GM23248 (cell line): ENCODE measurements around the gene DCDC2. TPM values are rescaled to one million over a fixed set of nuclear protein-coding genes. Genes with fewer than 3 reads are reported as not detected.

Source experiments
- DNase-seq: peaks from one replicate; pipeline ENCODE4 v3.0.0-alpha.2; 2015
- H2AFZ ChIP-seq: fragments of 200-600 bp; sonication (generic); 2 replicates; pipeline ENCODE4 v1.6.1; 2016; ENCODE audit warnings: antibody characterized with exemption
- H3F3A ChIP-seq: fragments of 200-600 bp; sonication (generic); 2 replicates; pipeline ENCODE4 v1.6.1; 2016; ENCODE audit warnings: mild to moderate bottlenecking, antibody characterized with exemption, mixed run types; ENCODE audit not compliant: insufficient read depth
- H3K27ac ChIP-seq: fragments of 200-600 bp; sonication (generic); 2 replicates; pipeline ENCODE4 v1.5.1; 2016; ENCODE audit warnings: mild to moderate bottlenecking
- H3K27me3 ChIP-seq: fragments of 200-600 bp; sonication (generic); replicated peaks from 2 replicates; pipeline ENCODE4 v1.6.1; 2016; ENCODE audit warnings: mild to moderate bottlenecking; ENCODE audit not compliant: insufficient read depth
- H3K36me3 ChIP-seq: fragments of 200-600 bp; sonication (generic); 2 replicates; pipeline ENCODE4 v1.6.1; 2016; ENCODE audit warnings: low read depth, mild to moderate bottlenecking
- H3K4me1 ChIP-seq: fragments of 200-600 bp; sonication (generic); 2 replicates; pipeline ENCODE4 v1.6.1; 2016; ENCODE audit warnings: mild to moderate bottlenecking; ENCODE audit not compliant: insufficient read depth
- H3K4me2 ChIP-seq: fragments of 200-600 bp; sonication (generic); one replicate; pipeline ENCODE4 v1.6.1; 2016; ENCODE audit warnings: mild to moderate bottlenecking; ENCODE audit not compliant: unreplicated experiment
- H3K4me3 ChIP-seq: fragments of 200-600 bp; sonication (generic); 2 replicates; pipeline ENCODE4 v1.5.1; 2016; ENCODE audit warnings: mild to moderate bottlenecking
- H3K79me2 ChIP-seq: fragments of 200-600 bp; sonication (generic); 2 replicates; pipeline ENCODE4 v1.6.1; 2016; ENCODE audit warnings: mild to moderate bottlenecking; ENCODE audit not compliant: insufficient read depth
- H3K9ac ChIP-seq: fragments of 200-600 bp; sonication (generic); 2 replicates; pipeline ENCODE4 v1.6.1; 2016; ENCODE audit warnings: mild to moderate bottlenecking
- H3K9me2 ChIP-seq: fragments of 200-600 bp; sonication (generic); 2 replicates; pipeline ENCODE4 v1.6.1; 2016; ENCODE audit warnings: mixed run types, mild to moderate bottlenecking, moderate library complexity; ENCODE audit not compliant: insufficient read depth
- H3K9me3 ChIP-seq: fragments of 200-600 bp; sonication (generic); one replicate; pipeline ENCODE4 v1.6.1; 2017; ENCODE audit warnings: low read depth
- H4K20me1 ChIP-seq: fragments of 200-600 bp; sonication (generic); 2 replicates; pipeline ENCODE4 v1.6.0; 2016; ENCODE audit not compliant: insufficient read depth
- EZH2 ChIP-seq: fragments of 200-600 bp; sonication (generic); IDR thresholded peaks from 2 replicates; pipeline ENCODE4 v1.6.1; 2018; ENCODE audit warnings: antibody characterized with exemption, mild to moderate bottlenecking; ENCODE audit not compliant: insufficient read depth, poor library complexity, severe bottlenecking
- EZH2phosphoT487 ChIP-seq: fragments of 200-600 bp; sonication (generic); IDR thresholded peaks from 2 replicates; pipeline ENCODE4 v1.6.1; 2018; ENCODE audit warnings: antibody characterized with exemption, moderate library complexity, mild to moderate bottlenecking, low read depth; ENCODE audit not compliant: insufficient read depth
- WGBS, 2 experiments: methylation state at CpG; one replicate each; pipeline ENCODE4 v1.1.6; 2015 to 2017; ENCODE audit warnings: low lambda C conversion rate in 2 of 2, low coverage in 1 of 2; ENCODE audit errors: missing lambda C conversion rate in 2 of 2; 5-methylcytosine and 5-hydroxymethylcytosine counted together
- in situ Hi-C: fragments of 300-500 bp; cut with MboI; formaldehyde crosslinking; loops from 2 replicates; pipeline ENCODE4 v1.15.0; 2020
- polyA plus RNA-seq: library from polyadenylated mRNA; unstranded; fragments of >200 nt; fragmentation: Nextera tagmentation; extraction: Ambion mirVana; gene quantifications from 2 replicates; pipeline ENCODE4 v1.2.1, GENCODE V29; 2016
- total RNA-seq: library from RNA; depleted of rRNA; stranded (reverse); fragments of >200 nt; shearing (Covaris generic); gene quantifications from 2 replicates; pipeline ENCODE4 v1.2.3, GENCODE V29; 2014

Gene DCDC2
- total and polyA plus RNA-seq, 2 experiments from 2014 or later = not detected

GRCh38 chr6:24186349-24186748 is 171.5 kb downstream of the DCDC2 start:
- TF ChIP-seq EZH2phosphoT487 (no peak), EZH2 (no peak)
- H3K79me2 ChIP-seq = no peaks in the 10 kb centered on the region
- no peak overlapping the region for H3K4me2 ChIP-seq
- no peaks in the 10 kb centered on the region for H3K9me2 ChIP-seq
- WGBS, 2 experiments = 31 to 39% methylated on average over 7 of the region's 7 CpGs
- no peaks in the 10 kb centered on the region for H4K20me1 ChIP-seq
- no peak overlapping the region for H3K9ac ChIP-seq
- no peak for DNase-seq
- H3K9me3 ChIP-seq = no peaks in the 10 kb centered on the region
- H3K27ac ChIP-seq = no peak overlapping the region
- H3K4me1 ChIP-seq = no peaks in the 10 kb centered on the region
- H3F3A ChIP-seq = no peaks in the 10 kb centered on the region
- no peaks in the 10 kb centered on the region for H3K27me3 ChIP-seq
- in situ Hi-C loops = no loop called here
- no peaks in the 10 kb centered on the region for H3K36me3 ChIP-seq
- no peak overlapping the region for H3K4me3 ChIP-seq
- H2AFZ ChIP-seq = no peak overlapping the region

- Histone ChIP-seq H3K4me3 (no peak overlapping the region), H3K4me2 (no peak overlapping the region), H3F3A (no peaks in the 10 kb centered on the region), H3K79me2 (no peaks in the 10 kb centered on the region), H3K9me3 (no peaks in the 10 kb centered on the region), H3K36me3 (no peaks in the 10 kb centered on the region), H4K20me1 (no peaks in the 10 kb centered on the region), H3K27ac (no peak overlapping the region), H2AFZ (no peak overlapping the region), H3K27me3 (no peaks in the 10 kb centered on the region), H3K9ac (no peak overlapping the region), H3K4me1 (no peaks in the 10 kb centered on the region), H3K9me2 (no peaks in the 10 kb centered on the region)
- 65 to 67% methylated on average over 10 of the region's 10 CpGs for WGBS, 2 experiments
- DNase-seq = no peak
- in situ Hi-C loops = no loop called here
- TF ChIP-seq EZH2phosphoT487 (no peak), EZH2 (no peak)
These were observed 174.3 kb downstream of the DCDC2 start for GRCh38 chr6:24183584-24183983.

- Histone ChIP-seq H3K9me3 (no peaks in the 10 kb centered on the region), H3F3A (no peaks in the 10 kb centered on the region), H3K9ac (no peak overlapping the region), H4K20me1 (no peaks in the 10 kb centered on the region), H2AFZ (no peak overlapping the region), H3K4me3 (no peak overlapping the region), H3K79me2 (no peaks in the 10 kb centered on the region), H3K27me3 (no peaks in the 10 kb centered on the region), H3K4me1 (no peaks in the 10 kb centered on the region), H3K4me2 (no peak overlapping the region), H3K27ac (no peak overlapping the region), H3K9me2 (no peaks in the 10 kb centered on the region), H3K36me3 (no peaks in the 10 kb centered on the region)
- 0% methylated on average over 1 of the region's 1 CpG for WGBS, 2 experiments
- DNase-seq = no peak
- in situ Hi-C loops = no loop called here
- TF ChIP-seq EZH2phosphoT487 (no peak), EZH2 (no peak)
These were observed 200.0 kb downstream of the DCDC2 start for GRCh38 chr6:24157886-24158285.

- Histone ChIP-seq H3K27me3 (no peaks in the 10 kb centered on the region), H3K27ac (no peak overlapping the region), H3K4me1 (no peaks in the 10 kb centered on the region), H3K9me3 (no peaks in the 10 kb centered on the region), H3K9me2 (no peaks in the 10 kb centered on the region), H3K36me3 (no peaks in the 10 kb centered on the region), H3K9ac (no peak overlapping the region), H3K4me3 (no peak overlapping the region), H3K4me2 (no peak overlapping the region), H3F3A (no peaks in the 10 kb centered on the region), H4K20me1 (no peaks in the 10 kb centered on the region), H3K79me2 (no peaks in the 10 kb centered on the region), H2AFZ (no peak overlapping the region)
- in situ Hi-C loops = no loop called here
- TF ChIP-seq EZH2phosphoT487 (no peak), EZH2 (no peak)
- peak; percentile 60 for DNase-seq
These were observed 203.7 kb downstream of the DCDC2 start for GRCh38 chr6:24154121-24154520.

- Histone ChIP-seq H3K9me3 (no peaks in the 10 kb centered on the region), H3K79me2 (no peaks in the 10 kb centered on the region), H3K4me2 (no peak overlapping the region), H3K9me2 (no peaks in the 10 kb centered on the region), H3K27ac (no peak overlapping the region), H4K20me1 (no peaks in the 10 kb centered on the region), H3K4me1 (no peaks in the 10 kb centered on the region), H2AFZ (no peak overlapping the region), H3K36me3 (no peaks in the 10 kb centered on the region), H3K9ac (no peak overlapping the region), H3K27me3 (no peaks in the 10 kb centered on the region), H3F3A (no peaks in the 10 kb centered on the region), H3K4me3 (no peak overlapping the region)
- DNase-seq = no peak
- in situ Hi-C loops = no loop called here
- 32 to 40% methylated on average over 1 of the region's 1 CpG for WGBS, 2 experiments
- TF ChIP-seq EZH2phosphoT487 (no peak), EZH2 (no peak)
These were observed 205.8 kb downstream of the DCDC2 start for GRCh38 chr6:24152014-24152413.
